ENCODE results near the gene MED20.

MED20 gene

DNA sequence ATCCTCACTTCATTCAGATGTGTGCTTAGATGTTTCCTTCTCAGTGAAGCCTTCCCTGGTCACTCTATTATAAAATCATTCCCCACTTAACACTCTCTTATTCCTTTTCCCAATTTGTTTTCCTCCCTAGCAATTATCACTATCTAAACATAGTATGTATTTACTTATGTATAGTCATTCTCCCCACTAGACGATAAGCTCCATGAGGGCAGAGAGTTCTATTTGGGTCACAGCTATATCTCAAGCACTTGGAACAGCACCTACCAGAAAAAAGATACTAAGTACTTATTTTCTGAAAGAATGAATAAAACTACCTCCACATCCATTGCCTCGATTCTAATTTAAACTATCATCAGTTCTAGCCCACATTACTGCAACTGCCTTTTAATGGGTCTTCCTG is 62.2 kb downstream of the MED20 start:
- Mint-ChIP-seq H3K27ac (no peak overlapping the region), H3K27me3 (ENCODE audit: low read depth) (no peaks in the 10 kb centered on the region), H3K9me3 (no peaks in the 10 kb centered on the region), H3K36me3 (ENCODE audit: low read depth) (no peaks in the 10 kb centered on the region), H3K4me1 (no peaks in the 10 kb centered on the region), H3K4me3 (no peak overlapping the region)
- TF ChIP-seq, protein P1, sequence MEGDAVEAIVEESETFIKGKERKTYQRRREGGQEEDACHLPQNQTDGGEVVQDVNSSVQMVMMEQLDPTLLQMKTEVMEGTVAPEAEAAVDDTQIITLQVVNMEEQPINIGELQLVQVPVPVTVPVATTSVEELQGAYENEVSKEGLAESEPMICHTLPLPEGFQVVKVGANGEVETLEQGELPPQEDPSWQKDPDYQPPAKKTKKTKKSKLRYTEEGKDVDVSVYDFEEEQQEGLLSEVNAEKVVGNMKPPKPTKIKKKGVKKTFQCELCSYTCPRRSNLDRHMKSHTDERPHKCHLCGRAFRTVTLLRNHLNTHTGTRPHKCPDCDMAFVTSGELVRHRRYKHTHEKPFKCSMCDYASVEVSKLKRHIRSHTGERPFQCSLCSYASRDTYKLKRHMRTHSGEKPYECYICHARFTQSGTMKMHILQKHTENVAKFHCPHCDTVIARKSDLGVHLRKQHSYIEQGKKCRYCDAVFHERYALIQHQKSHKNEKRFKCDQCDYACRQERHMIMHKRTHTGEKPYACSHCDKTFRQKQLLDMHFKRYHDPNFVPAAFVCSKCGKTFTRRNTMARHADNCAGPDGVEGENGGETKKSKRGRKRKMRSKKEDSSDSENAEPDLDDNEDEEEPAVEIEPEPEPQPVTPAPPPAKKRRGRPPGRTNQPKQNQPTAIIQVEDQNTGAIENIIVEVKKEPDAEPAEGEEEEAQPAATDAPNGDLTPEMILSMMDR (IDR thresholded peaks at IDR 0.05; ENCODE audit: unreplicated experiment in 3 of 3) = no peak
